ENCODE measurements around the gene ADCY1.

DNA sequence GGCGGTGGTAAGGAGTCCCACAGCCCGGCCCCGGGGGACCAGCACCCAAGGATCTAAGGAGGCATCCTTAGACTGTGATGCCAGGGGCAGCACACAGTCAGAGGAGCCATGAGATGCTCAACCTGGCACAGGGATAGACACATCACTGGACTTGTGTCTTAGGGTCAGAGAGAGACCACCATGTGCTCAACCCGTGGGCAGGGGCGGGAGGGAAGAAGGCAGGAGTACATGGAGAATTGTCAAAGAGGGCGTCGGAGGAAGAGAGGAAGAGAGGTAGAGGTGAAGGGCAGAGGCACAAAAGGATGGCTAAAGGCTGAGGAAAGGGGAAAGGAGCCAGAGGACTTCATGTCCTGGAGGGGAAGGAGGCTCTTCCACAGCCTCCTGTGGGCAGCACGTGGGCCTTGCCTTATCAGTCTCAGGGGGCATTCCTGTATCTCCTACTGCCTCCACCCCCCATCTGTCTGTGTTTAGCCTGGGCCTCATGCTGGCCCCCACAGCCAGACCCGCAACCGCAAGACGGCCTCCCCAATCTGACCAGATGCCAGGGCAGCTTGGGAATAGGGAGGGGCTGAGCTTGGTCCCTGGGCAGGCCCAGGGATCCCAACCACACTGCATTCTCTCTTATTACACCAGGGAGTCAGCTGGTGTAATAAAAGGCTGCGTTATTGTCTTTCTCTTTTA, 2.2 kb downstream of the ADCY1 start:
- TF ChIP-seq, protein P1, sequence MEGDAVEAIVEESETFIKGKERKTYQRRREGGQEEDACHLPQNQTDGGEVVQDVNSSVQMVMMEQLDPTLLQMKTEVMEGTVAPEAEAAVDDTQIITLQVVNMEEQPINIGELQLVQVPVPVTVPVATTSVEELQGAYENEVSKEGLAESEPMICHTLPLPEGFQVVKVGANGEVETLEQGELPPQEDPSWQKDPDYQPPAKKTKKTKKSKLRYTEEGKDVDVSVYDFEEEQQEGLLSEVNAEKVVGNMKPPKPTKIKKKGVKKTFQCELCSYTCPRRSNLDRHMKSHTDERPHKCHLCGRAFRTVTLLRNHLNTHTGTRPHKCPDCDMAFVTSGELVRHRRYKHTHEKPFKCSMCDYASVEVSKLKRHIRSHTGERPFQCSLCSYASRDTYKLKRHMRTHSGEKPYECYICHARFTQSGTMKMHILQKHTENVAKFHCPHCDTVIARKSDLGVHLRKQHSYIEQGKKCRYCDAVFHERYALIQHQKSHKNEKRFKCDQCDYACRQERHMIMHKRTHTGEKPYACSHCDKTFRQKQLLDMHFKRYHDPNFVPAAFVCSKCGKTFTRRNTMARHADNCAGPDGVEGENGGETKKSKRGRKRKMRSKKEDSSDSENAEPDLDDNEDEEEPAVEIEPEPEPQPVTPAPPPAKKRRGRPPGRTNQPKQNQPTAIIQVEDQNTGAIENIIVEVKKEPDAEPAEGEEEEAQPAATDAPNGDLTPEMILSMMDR (IDR thresholded peaks at IDR 0.05), result no peak
- TF ChIP-seq POLR2AphosphoS5 (IDR thresholded peaks at IDR 0.05), result no peak
- no peak for TF ChIP-seq POLR2A (IDR thresholded peaks at IDR 0.05)
- TF ChIP-seq EP300 (IDR thresholded peaks at IDR 0.05), result no peak
